ENCODE results near the gene TPGS2. TPM values are rescaled to one million over a fixed set of nuclear protein-coding genes. Genes with fewer than 3 reads are reported as not detected.
"Not testable (repeated sequence)": the region's sequence is repeated elsewhere in the genome, so short reads cannot be mapped to it uniquely, and the experiment has no call there.

Gene TPGS2
- total and polyA plus RNA-seq, 2 donors = 44.6 to 83.5 TPM

DNA sequence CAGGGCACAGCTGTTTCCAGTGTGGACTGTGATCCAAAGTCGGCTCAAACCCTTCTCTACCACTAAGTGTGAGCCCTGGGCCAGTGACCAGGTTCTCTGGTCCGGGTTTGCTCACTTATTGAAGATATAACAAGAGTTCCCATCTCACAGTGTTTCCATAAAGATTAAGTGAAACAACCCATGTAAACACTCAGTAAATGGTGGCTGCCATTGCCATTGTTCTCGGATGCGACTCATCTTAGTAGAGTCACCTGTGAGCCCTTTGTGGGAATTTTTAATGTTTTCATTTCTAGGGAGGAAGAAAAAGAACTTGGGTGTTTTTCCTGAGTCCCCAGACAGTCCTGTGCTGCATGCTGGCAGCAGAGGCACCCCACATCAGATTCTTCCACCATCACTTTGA, 53.4 kb downstream of the TPGS2 start:
- H3K27me3 ChIP-seq (ENCODE audit: control insufficient read depth in 2 of 2, insufficient read depth in 1 of 2, low read length in 1 of 2) = no peaks in the 10 kb centered on the region
- no peak for DNase-seq (ENCODE audit: low read depth in 6 of 9, low spot score in 9 of 9)
- no peak overlapping the region for H3K27ac ChIP-seq (ENCODE audit: low read depth in 1 of 2, low read length in 1 of 2)
- WGBS = 97% methylated on average over 4 of the region's 4 CpGs
- H3K4me1 ChIP-seq (ENCODE audit: control insufficient read depth in 2 of 2, insufficient read depth in 2 of 2, low read length in 2 of 2) = no peaks in the 10 kb centered on the region
- H3K9me3 ChIP-seq (ENCODE audit: control insufficient read depth in 2 of 2, insufficient read depth in 1 of 2, low read length in 1 of 2) = no peaks in the 10 kb centered on the region
- no peak overlapping the region for H3K4me3 ChIP-seq (ENCODE audit: low read length in 2 of 2)
- peaks cover 0 to 4% of the 10 kb centered on the region in 2 donors for H3K36me3 ChIP-seq (ENCODE audit: control insufficient read depth in 2 of 2, insufficient read depth in 2 of 2, low read length in 1 of 2)

GRCh38 chr18:36772241-36772723, 56.5 kb downstream of the TPGS2 start:
- no peak overlapping the region for H3K27ac ChIP-seq (ENCODE audit: low read depth in 1 of 2, low read length in 1 of 2)
- H3K27me3 ChIP-seq (ENCODE audit: control insufficient read depth in 2 of 2, insufficient read depth in 1 of 2, low read length in 1 of 2) = no peaks in the 10 kb centered on the region
- no peak overlapping the region for H3K4me3 ChIP-seq (ENCODE audit: low read length in 2 of 2)
- WGBS = 97% methylated on average over 4 of the region's 4 CpGs
- no peak for DNase-seq (ENCODE audit: low read depth in 6 of 9, low spot score in 9 of 9)
- no peaks in the 10 kb centered on the region for H3K4me1 ChIP-seq (ENCODE audit: control insufficient read depth in 2 of 2, insufficient read depth in 2 of 2, low read length in 2 of 2)
- no peaks in the 10 kb centered on the region for H3K9me3 ChIP-seq (ENCODE audit: control insufficient read depth in 2 of 2, insufficient read depth in 1 of 2, low read length in 1 of 2)
- no peaks in the 10 kb centered on the region for H3K36me3 ChIP-seq (ENCODE audit: control insufficient read depth in 2 of 2, insufficient read depth in 2 of 2, low read length in 1 of 2)

DNA sequence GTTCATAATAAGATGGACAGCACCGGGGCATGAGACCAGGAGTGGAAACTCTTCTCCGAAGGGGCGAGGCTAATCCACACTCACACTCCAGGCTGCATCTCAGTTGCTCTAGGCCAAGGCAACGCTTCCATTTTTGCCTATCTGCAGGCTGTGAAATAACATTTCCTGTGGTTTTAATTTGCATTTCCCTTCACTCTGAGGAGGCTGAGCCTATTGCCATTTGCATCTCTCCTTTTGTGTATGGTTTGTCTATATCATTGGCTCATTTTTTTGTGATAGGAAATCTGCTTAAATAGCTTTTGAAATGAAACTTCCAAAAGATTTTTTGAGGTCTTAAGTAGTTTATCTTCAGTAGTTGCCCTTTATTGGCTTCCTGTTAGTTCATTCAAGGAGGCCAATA, 57.6 kb downstream of the TPGS2 start:
- H3K9me3 ChIP-seq (ENCODE audit: control insufficient read depth in 2 of 2, insufficient read depth in 1 of 2, low read length in 1 of 2) = no peaks in the 10 kb centered on the region
- 75% methylated on average over 4 of the region's 4 CpGs for WGBS
- H3K4me3 ChIP-seq (ENCODE audit: low read length in 2 of 2) = no peak overlapping the region
- no peaks in the 10 kb centered on the region for H3K4me1 ChIP-seq (ENCODE audit: control insufficient read depth in 2 of 2, insufficient read depth in 2 of 2, low read length in 2 of 2)
- DNase-seq (ENCODE audit: low read depth in 6 of 9, low spot score in 9 of 9) = no peak
- H3K27ac ChIP-seq (ENCODE audit: low read depth in 1 of 2, low read length in 1 of 2) = no peak overlapping the region
- H3K36me3 ChIP-seq (ENCODE audit: control insufficient read depth in 2 of 2, insufficient read depth in 2 of 2, low read length in 1 of 2) = no peaks in the 10 kb centered on the region
- no peaks in the 10 kb centered on the region for H3K27me3 ChIP-seq (ENCODE audit: control insufficient read depth in 2 of 2, insufficient read depth in 1 of 2, low read length in 1 of 2)

GRCh38 chr18:36770315-36770946, 58.4 kb downstream of the TPGS2 start:
- H3K27ac ChIP-seq (ENCODE audit: low read depth in 1 of 2, low read length in 1 of 2) = no peak overlapping the region
- WGBS = 93% methylated on average over 3 of the region's 3 CpGs
- H3K36me3 ChIP-seq (ENCODE audit: control insufficient read depth in 2 of 2, insufficient read depth in 2 of 2, low read length in 1 of 2) = no peaks in the 10 kb centered on the region

DNA sequence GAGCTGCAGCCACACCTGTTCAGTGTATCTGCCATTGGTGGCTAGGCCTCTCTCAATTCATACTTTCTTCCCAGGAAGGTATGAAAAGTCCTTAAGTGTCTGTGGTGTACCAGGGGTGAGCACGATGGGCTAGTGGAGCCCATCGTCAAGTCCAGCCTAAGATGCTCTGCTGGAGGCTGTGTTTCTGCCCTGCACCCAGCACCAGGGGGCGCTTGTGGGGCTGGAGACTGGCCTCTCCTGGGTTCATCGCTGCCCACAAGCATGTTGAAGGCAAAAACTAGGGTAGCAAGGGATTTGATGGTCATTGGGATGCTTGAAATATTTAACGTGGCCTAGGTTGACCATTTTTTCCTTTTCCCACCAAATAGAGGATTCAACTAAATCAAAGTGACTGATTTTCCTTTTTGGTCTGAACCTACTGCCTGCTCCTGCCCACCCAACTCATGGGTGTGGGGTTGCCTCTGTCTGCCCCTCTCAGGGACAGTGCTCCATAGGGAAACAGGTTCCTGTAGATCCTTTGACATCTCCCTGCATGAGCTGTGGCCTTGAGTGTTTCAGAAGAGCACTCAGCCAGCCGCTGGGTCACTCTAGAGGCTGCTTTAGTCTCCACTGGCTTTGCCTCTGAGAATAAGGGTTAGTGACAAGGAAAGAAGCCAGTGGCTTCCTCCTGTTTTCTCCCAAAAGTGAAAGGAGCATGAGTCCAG, 59.0 kb downstream of the TPGS2 start:
- Histone ChIP-seq H3K4me1 (ENCODE audit: control insufficient read depth in 2 of 2, insufficient read depth in 2 of 2, low read length in 2 of 2) (no peaks in the 10 kb centered on the region), H3K27me3 (ENCODE audit: control insufficient read depth in 2 of 2, insufficient read depth in 1 of 2, low read length in 1 of 2) (no peaks in the 10 kb centered on the region), H3K9me3 (ENCODE audit: control insufficient read depth in 2 of 2, insufficient read depth in 1 of 2, low read length in 1 of 2) (no peaks in the 10 kb centered on the region), H3K27ac (ENCODE audit: low read depth in 1 of 2, low read length in 1 of 2) (no peak overlapping the region), H3K4me3 (ENCODE audit: low read length in 2 of 2) (no peak overlapping the region), H3K36me3 (ENCODE audit: control insufficient read depth in 2 of 2, insufficient read depth in 2 of 2, low read length in 1 of 2) (no peaks in the 10 kb centered on the region)
- WGBS = 91% methylated on average over 6 of the region's 6 CpGs
- DNase-seq (ENCODE audit: low read depth in 6 of 9, low spot score in 9 of 9) = no peak

More at GRCh38 chr18:36770315-36770946, 58.4 kb downstream of the TPGS2 start:
- DNase-seq (ENCODE audit: low read depth in 6 of 9, low spot score in 9 of 9) = no peak
- Histone ChIP-seq H3K27me3 (ENCODE audit: control insufficient read depth in 2 of 2, insufficient read depth in 1 of 2, low read length in 1 of 2) (no peaks in the 10 kb centered on the region), H3K4me3 (ENCODE audit: low read length in 2 of 2) (no peak overlapping the region), H3K9me3 (ENCODE audit: control insufficient read depth in 2 of 2, insufficient read depth in 1 of 2, low read length in 1 of 2) (no peaks in the 10 kb centered on the region), H3K4me1 (ENCODE audit: control insufficient read depth in 2 of 2, insufficient read depth in 2 of 2, low read length in 2 of 2) (no peaks in the 10 kb centered on the region)

DNA sequence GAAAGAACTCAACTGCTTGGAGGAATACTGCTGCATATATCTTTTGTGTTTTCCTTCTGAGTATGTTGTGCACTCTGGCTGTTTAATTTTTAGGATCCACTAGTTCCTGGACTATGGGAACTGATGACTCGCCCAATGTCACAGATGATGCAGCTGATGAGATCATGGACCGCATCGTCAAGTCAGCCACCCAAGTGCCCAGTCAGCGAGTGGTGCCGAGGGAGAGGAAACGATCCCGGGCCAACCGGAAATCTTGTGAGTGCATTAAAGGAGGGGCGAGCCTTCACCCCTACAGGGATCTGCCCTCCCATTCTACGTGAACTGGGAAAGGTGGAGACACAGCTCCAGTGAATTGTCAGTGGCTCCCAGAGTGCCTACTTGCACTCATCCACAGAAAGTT, 59.6 kb downstream of the TPGS2 start:
- Histone ChIP-seq H3K36me3 (ENCODE audit: control insufficient read depth in 2 of 2, insufficient read depth in 2 of 2, low read length in 1 of 2) (no peaks in the 10 kb centered on the region), H3K4me1 (ENCODE audit: control insufficient read depth in 2 of 2, insufficient read depth in 2 of 2, low read length in 2 of 2) (no peaks in the 10 kb centered on the region), H3K27me3 (ENCODE audit: control insufficient read depth in 2 of 2, insufficient read depth in 1 of 2, low read length in 1 of 2) (no peaks in the 10 kb centered on the region), H3K9me3 (ENCODE audit: control insufficient read depth in 2 of 2, insufficient read depth in 1 of 2, low read length in 1 of 2) (no peaks in the 10 kb centered on the region), H3K4me3 (ENCODE audit: low read length in 2 of 2) (no peak overlapping the region), H3K27ac (ENCODE audit: low read depth in 1 of 2, low read length in 1 of 2) (no peak overlapping the region)
- no peak for DNase-seq (ENCODE audit: low read depth in 6 of 9, low spot score in 9 of 9)
- 97% methylated on average over 10 of the region's 10 CpGs for WGBS

GRCh38 chr18:36766836-36767235, 62.0 kb downstream of the TPGS2 start:
- no peaks in the 10 kb centered on the region for H3K9me3 ChIP-seq (ENCODE audit: control insufficient read depth in 2 of 2, insufficient read depth in 1 of 2, low read length in 1 of 2)

DNA sequence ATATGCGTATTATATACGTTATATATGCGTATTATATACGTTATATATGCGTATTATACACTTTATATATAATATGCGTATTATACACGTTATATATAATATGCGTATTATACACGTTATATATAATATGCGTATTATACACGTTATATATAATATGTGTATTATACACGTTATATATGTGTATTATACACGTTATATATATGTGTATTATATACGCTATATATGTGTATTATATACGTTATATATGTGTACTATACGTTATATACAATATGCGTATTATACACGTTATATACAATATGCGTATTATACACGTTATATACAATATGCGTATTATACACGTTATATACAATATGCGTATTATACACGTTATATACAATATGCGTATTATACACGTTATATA, 65.8 kb downstream of the TPGS2 start:
- not testable (repeated sequence) for H3K27me3 ChIP-seq (ENCODE audit: control insufficient read depth in 2 of 2, insufficient read depth in 1 of 2, low read length in 1 of 2); H3K27ac ChIP-seq (ENCODE audit: low read depth in 1 of 2, low read length in 1 of 2); H3K4me3 ChIP-seq (ENCODE audit: low read length in 2 of 2); H3K36me3 ChIP-seq (ENCODE audit: control insufficient read depth in 2 of 2, insufficient read depth in 2 of 2, low read length in 1 of 2); H3K9me3 ChIP-seq (ENCODE audit: control insufficient read depth in 2 of 2, insufficient read depth in 1 of 2, low read length in 1 of 2); H3K4me1 ChIP-seq (ENCODE audit: control insufficient read depth in 2 of 2, insufficient read depth in 2 of 2, low read length in 2 of 2); DNase-seq (ENCODE audit: low read depth in 6 of 9, low spot score in 9 of 9)
- 98% methylated on average over 24 of the region's 26 CpGs for WGBS

More at GRCh38 chr18:36766836-36767235, 62.0 kb downstream of the TPGS2 start:
- Histone ChIP-seq H3K27me3 (ENCODE audit: control insufficient read depth in 2 of 2, insufficient read depth in 1 of 2, low read length in 1 of 2) (no peaks in the 10 kb centered on the region), H3K36me3 (ENCODE audit: control insufficient read depth in 2 of 2, insufficient read depth in 2 of 2, low read length in 1 of 2) (no peaks in the 10 kb centered on the region), H3K4me1 (ENCODE audit: control insufficient read depth in 2 of 2, insufficient read depth in 2 of 2, low read length in 2 of 2) (no peaks in the 10 kb centered on the region), H3K4me3 (ENCODE audit: low read length in 2 of 2) (no peak overlapping the region), H3K27ac (ENCODE audit: low read depth in 1 of 2, low read length in 1 of 2) (no peak overlapping the region)
- 85% methylated on average over 3 of the region's 3 CpGs for WGBS
- no peak for DNase-seq (ENCODE audit: low read depth in 6 of 9, low spot score in 9 of 9)

DNA sequence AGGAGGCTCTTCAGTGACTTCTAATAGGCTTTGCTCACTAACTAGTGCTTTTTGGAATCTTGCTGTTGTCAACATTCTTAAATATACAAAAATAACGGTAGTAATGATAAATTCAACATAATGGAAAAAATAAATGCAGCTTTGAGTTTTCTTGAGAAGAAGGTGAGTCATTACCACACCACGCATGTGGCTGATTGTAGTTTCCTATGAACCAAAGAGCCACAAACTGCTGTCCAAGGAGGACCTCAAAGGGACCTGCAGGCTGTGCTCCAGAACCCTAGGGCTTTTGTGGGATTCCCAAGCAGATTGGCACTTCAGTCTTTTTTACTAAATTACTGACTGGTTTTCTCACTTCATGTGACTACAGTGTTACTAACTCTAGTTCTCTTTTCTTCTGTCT, 66.7 kb downstream of the TPGS2 start:
- Histone ChIP-seq H3K4me3 (ENCODE audit: low read length in 2 of 2) (no peak overlapping the region), H3K9me3 (ENCODE audit: control insufficient read depth in 2 of 2, insufficient read depth in 1 of 2, low read length in 1 of 2) (no peaks in the 10 kb centered on the region), H3K27ac (ENCODE audit: low read depth in 1 of 2, low read length in 1 of 2) (no peak overlapping the region), H3K27me3 (ENCODE audit: control insufficient read depth in 2 of 2, insufficient read depth in 1 of 2, low read length in 1 of 2) (no peaks in the 10 kb centered on the region), H3K36me3 (ENCODE audit: control insufficient read depth in 2 of 2, insufficient read depth in 2 of 2, low read length in 1 of 2) (no peaks in the 10 kb centered on the region), H3K4me1 (ENCODE audit: control insufficient read depth in 2 of 2, insufficient read depth in 2 of 2, low read length in 2 of 2) (no peaks in the 10 kb centered on the region)
- no peak for DNase-seq (ENCODE audit: low read depth in 6 of 9, low spot score in 9 of 9)
- 95% methylated on average over 2 of the region's 2 CpGs for WGBS

Data from thymus (tissue), 11 donors.